Measurements from ENCODE around the gene PTH1R. TPM values are rescaled to one million over a fixed set of nuclear protein-coding genes. Genes with fewer than 3 reads are reported as not detected.
A peak's percentile ranks its signal among the peaks of the same experiment; 100 is the strongest.

Gene PTH1R
- total RNA-seq, 1 experiment from 2014 or later: 1.0 TPM

- Mint-ChIP-seq H3K27me3 (ENCODE audit: low read depth) (peaks cover 89% of the 10 kb centered on the region), H3K4me3 (peak overlapping the region; percentile 60 to 76), H3K9me3 (no peaks in the 10 kb centered on the region; a peak in 1 of 5 replicates), H3K27ac (no peak overlapping the region), H3K4me1 (peaks cover 21 to 24% of the 10 kb centered on the region in 2 experiments), H3K36me3 (ENCODE audit: insufficient read depth in 1 of 3, low read depth in 3 of 3) (no peaks in the 10 kb centered on the region)
- no CpG with 5 or more reads among the region's 58 CpGs for WGBS (ENCODE audit: extremely low coverage, insufficient read length, low lambda C conversion rate)
- no peaks in the 10 kb centered on the region for H3K79me2 ChIP-seq (ENCODE audit: insufficient read depth, low read length)
- H3K23ac ChIP-seq (ENCODE audit: insufficient read length, low read depth, low read length): no peak overlapping the region
- H3K4ac ChIP-seq (ENCODE audit: low read depth, low read length): no peak overlapping the region
- H3K4me1 ChIP-seq (ENCODE audit: insufficient read depth, low read length): no peaks in the 10 kb centered on the region; the same call in 1 of the 2 replicates
- no peak overlapping the region for H3K18ac ChIP-seq (ENCODE audit: insufficient read length, low read depth, low read length)
- H2BK20ac ChIP-seq (ENCODE audit: low read depth, low read length, poor library complexity, severe bottlenecking): no peak overlapping the region
- no peaks in the 10 kb centered on the region for H4K20me1 ChIP-seq (ENCODE audit: control insufficient read depth, insufficient read depth, insufficient read length)
- H2BK15ac ChIP-seq (ENCODE audit: low read depth, low read length): no peak overlapping the region
- H2BK5ac ChIP-seq (ENCODE audit: insufficient read length, low read length): no peak overlapping the region
- peak overlapping the region; percentile 51 for H3K4me2 ChIP-seq (ENCODE audit: insufficient read depth, insufficient read length, low read length)
- H2BK12ac ChIP-seq (ENCODE audit: insufficient read length, low read depth, low read length): no peak overlapping the region
- H2AK5ac ChIP-seq (ENCODE audit: insufficient read length, low read length): no peak overlapping the region
- H3K27me3 ChIP-seq (ENCODE audit: insufficient read depth, low read length): peaks cover 24% of the 10 kb centered on the region; the same call in 1 of the 2 replicates
- peaks cover 8% of the 10 kb centered on the region for H3K23me2 ChIP-seq (ENCODE audit: insufficient read length, low read depth, low read length, poor library complexity, severe bottlenecking)
- H3K79me1 ChIP-seq (ENCODE audit: insufficient read depth, low read depth, low read length, poor library complexity, severe bottlenecking): no peaks in the 10 kb centered on the region
- no peak overlapping the region for H2BK120ac ChIP-seq (ENCODE audit: low read depth, low read length, poor library complexity, severe bottlenecking)
- DNase-seq: peak; percentile 95
- TF ChIP-seq, protein P1, sequence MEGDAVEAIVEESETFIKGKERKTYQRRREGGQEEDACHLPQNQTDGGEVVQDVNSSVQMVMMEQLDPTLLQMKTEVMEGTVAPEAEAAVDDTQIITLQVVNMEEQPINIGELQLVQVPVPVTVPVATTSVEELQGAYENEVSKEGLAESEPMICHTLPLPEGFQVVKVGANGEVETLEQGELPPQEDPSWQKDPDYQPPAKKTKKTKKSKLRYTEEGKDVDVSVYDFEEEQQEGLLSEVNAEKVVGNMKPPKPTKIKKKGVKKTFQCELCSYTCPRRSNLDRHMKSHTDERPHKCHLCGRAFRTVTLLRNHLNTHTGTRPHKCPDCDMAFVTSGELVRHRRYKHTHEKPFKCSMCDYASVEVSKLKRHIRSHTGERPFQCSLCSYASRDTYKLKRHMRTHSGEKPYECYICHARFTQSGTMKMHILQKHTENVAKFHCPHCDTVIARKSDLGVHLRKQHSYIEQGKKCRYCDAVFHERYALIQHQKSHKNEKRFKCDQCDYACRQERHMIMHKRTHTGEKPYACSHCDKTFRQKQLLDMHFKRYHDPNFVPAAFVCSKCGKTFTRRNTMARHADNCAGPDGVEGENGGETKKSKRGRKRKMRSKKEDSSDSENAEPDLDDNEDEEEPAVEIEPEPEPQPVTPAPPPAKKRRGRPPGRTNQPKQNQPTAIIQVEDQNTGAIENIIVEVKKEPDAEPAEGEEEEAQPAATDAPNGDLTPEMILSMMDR (conservative IDR thresholded peaks at IDR 0.05): peak; percentile 40; the same call in 2 of the 3 replicates
- H3K9me3 ChIP-seq (ENCODE audit: control insufficient read depth, low read depth, low read length): no peaks in the 10 kb centered on the region
- no peak overlapping the region for H3T11ph ChIP-seq (ENCODE audit: low read length)
- H3K14ac ChIP-seq (ENCODE audit: insufficient read depth, low read length): no peak overlapping the region
- H3K27ac ChIP-seq (ENCODE audit: insufficient read length, low read depth, low read length): no peak overlapping the region
- no peak overlapping the region for H2AFZ ChIP-seq (ENCODE audit: low read length)
- no peak overlapping the region for H4K8ac ChIP-seq (replicated peaks; ENCODE audit: insufficient read length, low read depth, low read length)
- no peak overlapping the region for H4K91ac ChIP-seq (ENCODE audit: insufficient read length, low read depth, low read length)
- no peak overlapping the region for H3K56ac ChIP-seq (ENCODE audit: insufficient read length, low read depth, low read length)
- H3K9ac ChIP-seq (ENCODE audit: extremely low read depth, insufficient read length, low read length): no peak overlapping the region
- no peak overlapping the region for H4K5ac ChIP-seq (ENCODE audit: insufficient read length, low read depth, low read length)
Observed at GRCh38 chr3:46892285-46893145, 15.0 kb downstream of the PTH1R start.

All from H9 (cell line).